Measurements from ENCODE around the gene GMCL2.
A peak's percentile ranks its signal among the peaks of the same experiment; 100 is the strongest.

The GMCL2 gene

DNA sequence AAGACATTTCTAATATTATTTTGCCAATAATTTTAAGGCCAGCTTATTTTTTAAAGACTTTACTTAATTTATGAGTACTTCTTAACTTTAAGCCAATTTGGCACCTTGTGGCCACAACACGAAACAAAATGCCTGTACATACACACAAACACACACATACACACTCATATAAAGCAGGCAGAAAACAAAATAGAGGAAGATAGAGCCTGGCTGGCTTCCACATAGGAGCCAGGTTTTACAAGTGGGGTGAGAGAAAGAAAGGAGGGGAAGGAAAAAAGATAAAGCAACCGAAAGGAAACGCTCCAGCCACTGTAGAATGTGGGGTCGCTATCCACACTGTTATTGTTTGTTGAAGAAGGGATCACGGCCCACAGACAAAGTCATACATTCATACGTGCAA, 10.4 kb downstream of the GMCL2 start:
- no peak for DNase-seq

DNA sequence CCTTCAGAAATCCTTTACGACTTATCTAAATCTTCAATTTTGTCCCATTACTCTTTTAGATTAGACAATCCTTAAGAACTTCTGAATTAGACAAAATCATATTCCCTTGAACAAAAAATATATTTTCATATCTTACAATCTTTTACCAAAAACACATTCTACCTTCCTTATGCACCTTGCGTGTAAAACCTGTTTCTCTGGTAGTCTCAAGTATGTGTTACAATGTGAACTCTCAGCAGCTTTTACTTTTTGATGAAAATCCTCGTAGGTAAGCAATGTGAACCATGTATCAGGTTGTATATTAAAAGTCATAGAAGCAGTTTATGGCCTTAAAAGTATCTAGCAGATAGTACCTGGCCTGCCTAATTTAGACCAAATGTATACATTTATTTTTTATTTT, 12.7 kb downstream of the GMCL2 start:
- DNase-seq = no peak

DNA sequence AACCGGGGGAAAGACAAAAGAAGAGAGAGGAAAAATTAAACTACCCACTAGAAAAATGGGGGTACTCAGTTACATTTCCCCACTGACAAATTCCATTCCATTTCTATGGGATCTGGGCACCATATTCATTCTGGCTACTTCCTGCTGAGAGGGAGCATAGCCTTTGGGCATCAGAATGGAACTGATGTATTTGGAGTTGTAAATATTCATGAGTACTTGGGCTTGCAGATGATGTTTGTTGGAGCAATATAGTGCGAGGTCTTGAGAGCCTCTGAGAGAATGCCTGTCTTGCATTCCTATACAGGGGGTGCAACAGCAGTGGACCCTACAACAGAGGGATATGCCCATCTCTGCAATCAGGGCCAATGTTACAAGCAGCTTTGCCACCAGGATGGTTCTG, 16.7 kb downstream of the GMCL2 start:
- DNase-seq = no peak

DNA sequence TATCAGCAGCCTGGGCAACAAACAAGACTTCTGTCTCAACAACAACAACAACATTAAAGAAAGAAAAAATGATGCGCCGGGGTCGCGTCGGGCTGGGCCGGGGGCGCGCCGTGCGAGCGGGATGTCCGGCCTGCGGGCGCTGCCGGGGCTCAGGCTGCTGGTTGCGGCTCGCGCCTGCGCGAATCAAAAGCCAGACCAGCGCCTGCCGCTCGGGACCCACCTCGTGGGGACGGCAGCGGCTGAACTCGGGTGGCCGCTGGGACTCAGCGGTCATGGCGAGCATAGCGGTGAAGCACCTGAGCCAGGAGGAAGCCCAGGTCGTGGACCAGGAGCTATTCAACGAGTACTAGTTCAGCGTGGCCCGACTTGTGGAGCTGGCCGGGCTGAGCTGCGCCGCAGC, 21.6 kb downstream of the GMCL2 start:
- no peak for DNase-seq

DNA sequence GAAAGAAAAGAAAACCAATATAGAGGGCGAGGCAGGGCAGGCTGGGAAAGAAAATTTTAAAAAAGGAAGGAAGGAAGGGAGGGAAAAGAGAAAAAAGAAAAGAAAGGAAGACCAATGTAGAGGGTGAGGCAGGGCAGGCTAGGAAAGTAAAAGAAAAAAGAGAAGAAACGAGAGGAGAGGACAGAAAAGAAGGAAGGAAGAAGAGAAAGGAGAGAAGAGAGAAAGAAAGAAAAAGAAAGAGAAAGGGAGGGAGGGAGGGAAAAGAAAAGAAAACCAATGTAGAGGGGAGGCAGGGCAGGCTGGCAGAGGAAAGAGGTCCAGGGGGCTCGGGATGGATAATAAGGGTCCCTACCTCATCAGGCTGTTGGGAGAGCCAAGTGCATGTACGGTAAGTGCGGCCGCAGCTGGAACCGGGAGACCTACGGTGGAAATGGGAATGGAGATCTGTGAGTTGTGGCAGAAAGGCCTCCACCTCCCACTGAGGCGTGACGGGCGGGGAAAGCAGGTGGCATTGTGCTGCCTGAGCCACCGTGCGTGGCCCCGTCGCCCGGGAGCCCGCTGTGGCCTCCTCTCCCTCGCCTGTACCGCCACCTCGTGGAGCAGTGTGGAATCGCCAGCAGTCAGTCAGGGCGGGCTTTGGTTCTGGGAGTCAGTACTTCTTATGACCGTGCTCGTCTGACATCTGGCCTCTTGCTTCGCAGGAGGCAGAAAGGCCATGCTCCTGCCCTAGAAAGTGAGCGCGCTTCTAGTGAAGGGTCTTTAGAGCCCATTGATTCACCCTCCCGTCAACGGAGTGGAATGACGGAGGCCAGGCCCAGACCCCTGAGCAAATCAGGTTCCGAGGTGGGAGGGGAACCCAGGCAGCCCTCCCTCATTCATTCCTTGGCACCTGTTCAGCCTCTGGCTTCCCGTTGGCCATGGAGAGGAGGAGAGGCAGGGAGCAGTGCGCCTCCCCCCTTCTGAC, 23.1 kb downstream of the GMCL2 start:
- DNase-seq = peak; percentile 5

DNA sequence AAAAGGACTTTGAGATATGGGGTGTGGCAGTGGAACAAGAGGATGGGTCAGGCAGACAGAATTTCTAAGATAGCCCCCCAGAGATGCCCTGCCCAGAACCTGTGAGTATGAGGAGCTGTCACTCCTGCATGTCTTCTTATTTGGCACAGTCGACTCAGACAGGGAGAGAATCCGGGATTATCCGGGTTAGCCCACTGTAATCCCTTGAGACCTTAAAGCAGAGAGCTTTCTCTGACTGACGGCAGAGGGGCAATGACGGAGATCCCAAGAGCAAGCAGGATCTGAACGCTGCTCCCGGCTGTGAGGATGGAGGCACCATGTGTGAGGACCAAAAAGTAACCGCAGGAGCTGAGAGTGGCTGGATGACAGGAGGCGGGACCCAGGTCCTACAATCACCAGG, 24.7 kb downstream of the GMCL2 start:
- no peak for DNase-seq

DNA sequence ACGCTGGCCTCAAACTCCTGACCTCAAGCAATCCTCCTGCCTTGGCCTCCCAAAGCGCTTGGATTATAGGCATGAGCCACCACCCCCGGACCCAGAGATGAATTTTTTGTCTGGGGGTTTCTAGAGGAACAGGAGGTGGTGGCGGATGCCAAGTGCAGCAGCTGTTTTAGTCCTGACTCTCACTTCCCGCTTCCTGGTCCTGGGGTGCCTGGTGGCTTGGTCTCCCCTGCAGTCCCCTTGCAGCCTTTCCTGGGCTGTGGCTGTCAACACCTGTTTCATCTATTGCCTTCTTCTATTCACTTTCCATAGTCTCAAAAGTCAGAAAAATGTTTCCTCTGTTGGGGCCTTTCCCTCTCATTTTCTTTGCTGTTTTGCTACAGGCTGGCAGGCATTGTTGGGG, 27.0 kb downstream of the GMCL2 start:
- no peak for DNase-seq

DNA sequence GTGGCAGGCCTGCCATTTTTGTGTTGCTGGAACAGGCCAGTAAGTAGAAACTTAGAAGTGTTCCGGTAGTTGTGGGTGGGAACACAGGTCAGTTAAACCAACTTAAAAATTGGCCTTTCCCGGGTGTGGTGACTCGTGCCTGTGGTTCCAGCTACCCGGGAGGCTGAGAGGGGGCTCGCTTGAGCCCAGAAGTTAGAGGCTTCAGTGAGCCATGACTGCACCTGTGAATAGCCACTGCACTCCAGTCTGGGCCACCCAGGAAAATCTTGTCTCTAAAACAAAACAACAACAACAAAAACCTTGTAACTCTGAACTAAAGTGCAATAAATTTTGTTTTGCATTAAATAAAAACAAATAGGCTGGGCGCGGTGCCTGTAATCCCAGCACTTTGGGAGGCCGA, 32.1 kb downstream of the GMCL2 start:
- DNase-seq = no peak

DNA sequence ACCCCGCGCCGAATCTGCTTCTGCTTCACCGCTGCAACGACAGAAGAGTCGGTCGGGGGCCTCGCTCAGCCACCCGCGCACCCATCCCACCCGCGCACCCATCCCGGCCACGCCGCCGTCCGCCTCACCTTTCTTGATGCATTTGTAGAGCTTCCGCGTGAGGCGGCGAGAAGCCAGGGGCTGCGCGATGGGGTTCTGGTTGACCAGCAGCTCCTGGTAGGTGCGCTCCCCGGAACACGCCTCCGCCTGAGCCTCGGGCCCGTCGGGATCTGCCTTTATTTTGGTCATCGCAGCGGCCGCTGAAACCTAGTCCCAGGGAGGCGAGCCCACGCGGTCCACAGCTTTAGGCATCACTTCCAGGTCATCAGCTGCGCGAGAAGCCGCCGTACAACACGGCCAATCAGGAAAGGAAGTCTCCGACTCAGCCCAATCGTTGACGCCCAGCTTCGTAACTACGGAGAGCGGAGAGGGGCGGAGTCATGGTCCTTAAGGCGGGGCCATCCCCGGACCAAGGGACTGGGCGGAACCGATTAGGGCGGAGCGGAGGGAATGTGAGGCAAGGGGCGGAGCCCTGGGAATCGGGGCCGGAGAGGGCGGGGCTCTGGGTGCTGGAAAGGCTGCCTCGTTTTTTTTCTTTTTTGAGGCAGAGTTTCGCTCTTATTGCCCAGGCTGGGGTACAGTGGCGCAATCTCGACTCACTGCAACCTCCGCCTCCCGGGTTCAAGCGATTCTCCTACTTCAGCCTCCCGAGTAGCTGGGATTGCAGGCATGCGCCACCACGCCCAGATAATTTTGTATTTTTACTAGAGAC, 33.4 kb downstream of the GMCL2 start, which contains the start of gene NHP2:
Gene NHP2 (minus strand): TSS at position 356 of the 811 bp plus-strand sequence. CDS start 68 bp downstream, at position 288.
- peak; percentile 93 for DNase-seq

DNA sequence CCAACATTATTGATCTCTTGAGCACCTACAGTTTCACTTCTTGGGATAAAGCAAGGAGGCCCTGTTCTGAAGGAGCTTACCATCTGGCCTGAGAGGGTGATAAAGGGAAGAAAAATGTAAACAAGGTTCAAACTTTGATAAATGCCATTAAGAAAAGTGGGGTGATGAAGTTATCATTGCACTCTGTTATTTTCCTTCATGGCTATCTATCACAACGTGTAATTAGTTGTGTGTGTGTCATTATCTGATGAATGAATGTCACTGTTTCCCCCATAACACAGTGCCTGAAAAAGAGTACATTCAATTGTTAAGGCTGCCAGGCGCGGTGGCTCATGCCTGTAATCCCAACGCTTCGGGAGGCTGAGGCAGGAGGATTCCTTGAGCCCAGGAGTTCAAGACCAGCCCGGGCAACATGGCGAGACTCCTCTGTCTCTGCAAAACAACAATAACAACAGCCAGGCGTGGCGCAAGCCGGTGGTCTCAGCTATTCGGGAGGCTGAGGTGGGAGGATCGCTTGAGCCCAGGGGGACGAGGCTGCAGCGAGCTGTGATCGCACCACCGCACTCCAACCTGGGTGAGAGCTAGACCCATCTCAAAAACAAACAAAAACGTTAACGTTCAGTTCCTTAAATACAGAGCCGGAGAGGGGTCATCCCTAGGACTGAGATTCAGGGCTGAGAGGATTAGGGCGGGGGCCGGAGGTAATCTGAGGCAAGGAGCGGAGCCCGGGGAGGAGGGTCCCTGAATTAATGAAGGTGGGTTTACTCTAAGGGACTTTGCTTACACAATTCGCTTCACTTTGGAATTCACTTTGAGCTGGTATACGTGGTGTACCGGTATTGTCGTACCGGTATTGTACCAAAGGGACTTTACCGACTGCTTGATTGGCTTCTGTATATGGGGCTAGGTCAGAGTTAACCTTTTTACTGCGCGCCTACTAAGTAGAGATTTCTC, 34.4 kb downstream of the GMCL2 start:
- no peak for DNase-seq

DNA sequence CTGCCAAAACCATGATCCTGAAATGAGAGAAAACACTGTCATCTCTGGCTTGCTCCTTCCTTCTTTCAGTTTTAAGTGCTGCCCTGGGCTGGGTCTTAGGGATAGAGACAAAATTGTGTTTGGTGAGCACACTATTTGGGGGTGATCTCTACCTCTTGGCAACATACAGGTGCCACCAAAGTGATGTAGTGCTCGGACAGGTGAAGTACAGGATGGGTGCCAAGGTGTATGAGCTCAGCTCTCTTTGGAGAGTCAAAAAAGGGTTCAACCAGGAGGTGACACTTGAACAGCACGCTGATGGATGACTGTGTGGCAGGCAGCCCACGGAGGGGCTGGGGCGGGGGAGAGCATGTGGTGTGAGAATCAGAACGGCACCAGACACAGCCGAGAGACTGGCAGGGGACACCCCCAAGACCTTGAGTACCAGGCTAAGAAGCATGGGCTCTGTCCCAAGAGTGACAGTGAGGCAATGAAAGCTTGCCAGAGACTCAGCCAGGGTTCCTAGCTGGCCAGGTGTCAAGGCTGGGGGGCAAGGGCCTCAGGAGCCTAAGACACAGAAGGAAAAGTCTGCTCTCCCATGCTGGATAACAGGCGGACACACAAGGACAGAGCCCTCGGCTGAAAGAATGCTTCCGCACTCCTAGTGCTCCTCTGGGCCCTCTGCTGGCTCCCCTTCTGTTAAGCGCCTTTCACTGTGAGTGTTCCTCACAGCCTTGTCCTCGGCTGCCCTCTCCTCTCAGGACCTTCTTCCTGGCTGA, 36.0 kb downstream of the GMCL2 start:
- no peak for DNase-seq

DNA sequence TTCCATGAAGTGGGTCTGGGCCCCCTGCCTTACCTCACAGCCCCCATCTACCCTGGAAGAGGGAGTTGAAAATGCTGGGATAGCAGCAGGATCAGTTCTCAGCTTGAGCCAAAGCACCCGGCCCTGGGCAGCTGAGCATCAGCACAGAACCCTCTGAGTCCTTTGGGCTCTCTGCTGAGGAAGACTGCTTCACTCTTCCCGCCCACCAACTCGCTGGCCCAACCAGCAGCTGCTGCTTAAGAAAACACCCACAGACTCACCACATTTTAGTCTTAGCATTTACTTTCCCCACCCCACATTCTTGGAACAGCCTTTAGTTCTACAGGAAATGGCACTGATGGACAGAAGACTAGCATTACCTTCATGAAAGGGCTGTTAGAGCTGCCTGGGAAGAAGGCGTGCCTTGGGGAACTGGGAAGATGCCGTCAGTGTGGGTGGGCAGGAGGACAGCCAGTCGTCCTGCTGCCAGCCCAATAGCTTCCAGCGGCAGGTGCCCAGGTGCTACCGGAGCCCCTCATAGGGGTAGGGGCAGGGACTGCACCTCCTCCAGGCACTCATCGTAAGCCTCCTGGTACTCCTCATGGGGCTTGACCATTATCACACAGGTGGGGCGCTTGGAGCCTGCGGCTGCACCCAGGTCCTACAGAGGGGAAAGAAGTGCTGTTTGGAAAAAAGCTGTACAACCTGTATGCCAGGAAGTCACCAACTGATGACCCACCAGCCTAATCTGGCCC, 37.8 kb downstream of the GMCL2 start:
- no peak for DNase-seq

DNA sequence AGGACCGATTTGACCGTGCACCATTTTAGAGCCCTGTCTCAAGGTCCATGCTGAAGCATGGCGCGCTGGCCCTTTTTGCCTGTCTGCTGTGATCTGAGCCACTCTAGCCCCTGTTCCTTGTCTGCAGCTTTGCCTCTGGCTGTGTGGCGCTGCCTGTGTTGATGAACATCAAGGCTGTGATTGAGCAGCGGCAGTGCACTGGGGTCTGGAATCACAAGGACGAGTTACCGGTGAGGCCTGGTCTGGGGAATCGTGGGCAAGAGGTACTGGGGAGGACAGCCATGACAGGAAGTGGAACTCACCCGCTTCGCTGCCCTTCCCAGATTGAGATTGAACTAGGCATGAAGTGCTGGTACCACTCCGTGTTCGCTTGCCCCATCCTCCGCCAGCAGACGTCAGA, 39.8 kb downstream of the GMCL2 start:
- no peak for DNase-seq

DNA sequence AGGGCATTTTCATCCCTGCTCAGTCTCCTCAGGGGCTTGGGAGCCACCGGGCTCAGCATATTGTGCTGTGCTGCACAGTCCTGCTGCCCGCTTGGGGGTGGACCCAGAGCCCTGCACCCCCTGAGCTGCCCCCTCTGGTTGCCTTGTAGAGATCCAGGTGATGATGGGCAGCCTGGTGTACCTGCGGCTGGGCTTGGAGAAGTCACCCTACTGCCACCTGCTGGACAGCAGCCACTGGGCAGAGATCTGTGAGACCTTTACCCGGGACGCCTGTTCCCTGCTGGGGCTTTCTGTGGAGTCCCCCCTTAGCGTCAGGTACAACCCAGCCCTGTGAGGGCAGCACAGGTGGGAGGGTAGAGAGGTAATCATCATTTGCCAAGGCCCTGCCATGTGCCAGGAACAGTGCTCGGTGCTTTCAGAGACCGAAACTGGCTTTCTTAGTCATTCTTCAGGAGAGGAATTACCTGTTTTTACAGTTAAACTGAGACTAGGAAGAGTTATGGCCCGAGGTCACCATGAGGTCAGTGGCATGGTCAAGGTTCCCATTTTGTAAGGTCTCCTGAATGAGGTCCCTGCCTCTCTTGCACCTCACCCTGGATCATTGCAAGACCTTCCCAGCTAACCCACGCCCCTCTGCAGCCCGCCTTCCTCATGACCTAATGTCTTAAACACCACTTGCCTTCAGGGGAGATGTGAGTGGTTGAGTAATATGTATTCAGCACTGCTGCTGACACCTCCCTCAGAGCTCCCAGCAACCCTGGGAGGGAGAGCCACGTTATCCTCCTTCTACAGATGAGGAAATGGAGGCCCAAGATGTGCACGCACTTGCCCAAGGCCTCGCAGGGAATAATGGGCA, 41.0 kb downstream of the GMCL2 start:
- no peak for DNase-seq

DNA sequence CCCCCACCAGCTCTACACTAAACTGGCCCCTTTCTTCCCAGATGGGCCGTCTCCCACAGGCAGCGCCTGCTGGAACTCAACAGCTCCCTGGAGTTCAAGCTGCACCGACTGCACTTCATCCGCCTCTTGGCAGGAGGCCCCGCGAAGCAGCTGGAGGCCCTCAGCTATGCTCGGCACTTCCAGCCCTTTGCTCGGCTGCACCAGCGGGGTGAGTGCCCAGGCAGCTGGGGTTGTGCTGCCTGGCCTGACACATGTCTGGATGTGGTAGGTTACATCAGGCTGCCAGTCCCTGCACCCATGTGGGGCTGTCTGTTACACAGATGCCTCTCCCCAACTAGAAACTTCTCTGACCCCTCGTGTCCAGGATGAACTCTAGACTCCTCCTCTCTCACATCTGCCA, 43.3 kb downstream of the GMCL2 start:
- no peak for DNase-seq

DNA sequence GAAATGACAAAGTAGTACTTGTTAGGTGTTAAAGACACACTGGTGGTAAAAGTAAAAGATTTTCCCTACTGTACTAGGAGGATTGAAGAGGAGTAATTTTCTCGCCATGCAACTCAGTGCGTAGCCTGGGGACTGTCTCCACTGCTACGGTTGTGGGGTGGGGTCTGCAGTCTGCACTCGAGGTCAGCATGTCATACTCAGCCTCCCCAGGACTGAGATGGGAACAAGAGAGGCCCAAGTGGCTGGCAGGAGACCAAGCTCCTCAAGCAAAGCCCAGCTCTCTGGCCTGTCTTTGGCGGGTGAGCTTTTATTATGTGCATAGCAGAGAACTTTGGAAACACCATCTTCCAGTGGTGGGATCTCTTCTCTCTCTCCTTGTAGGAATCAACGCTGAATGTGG, 43.9 kb downstream of the GMCL2 start:
- DNase-seq = no peak

DNA sequence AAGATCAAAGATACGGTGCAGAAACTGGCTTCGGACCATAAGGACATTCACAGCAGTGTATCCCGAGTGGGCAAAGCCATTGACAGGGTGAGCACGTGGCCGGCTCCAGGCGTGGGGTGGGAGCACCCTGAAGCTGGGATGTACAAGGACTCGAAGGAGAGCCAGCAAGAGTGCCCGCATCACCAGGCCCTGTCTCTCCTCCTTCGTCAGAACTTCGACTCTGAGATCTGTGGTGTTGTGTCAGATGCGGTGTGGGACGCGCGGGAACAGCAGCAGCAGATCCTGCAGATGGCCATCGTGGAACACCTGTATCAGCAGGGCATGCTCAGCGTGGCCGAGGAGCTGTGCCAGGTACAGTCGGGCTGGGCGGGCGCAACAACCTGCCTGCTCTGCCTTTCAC, 44.5 kb downstream of the GMCL2 start:
- no peak for DNase-seq

DNA sequence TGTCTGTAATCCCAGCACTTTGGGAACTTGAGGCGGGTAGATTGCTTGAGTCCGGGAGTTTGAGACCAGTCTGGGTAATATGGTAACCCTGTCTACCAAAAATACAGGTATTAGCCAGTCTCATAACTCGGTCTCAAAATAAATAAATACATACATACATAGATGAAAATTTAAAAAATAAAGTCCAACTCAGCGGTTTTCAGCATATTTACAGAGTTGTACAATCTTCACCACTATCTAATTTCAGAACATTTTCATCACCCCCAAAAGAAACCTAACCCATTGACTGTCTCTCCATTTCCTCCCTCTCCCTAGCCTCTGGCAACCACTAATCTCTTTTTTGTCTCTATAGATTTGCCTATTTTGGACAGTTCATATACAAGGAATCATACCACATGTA, 45.6 kb downstream of the GMCL2 start:
- no peak for DNase-seq

DNA sequence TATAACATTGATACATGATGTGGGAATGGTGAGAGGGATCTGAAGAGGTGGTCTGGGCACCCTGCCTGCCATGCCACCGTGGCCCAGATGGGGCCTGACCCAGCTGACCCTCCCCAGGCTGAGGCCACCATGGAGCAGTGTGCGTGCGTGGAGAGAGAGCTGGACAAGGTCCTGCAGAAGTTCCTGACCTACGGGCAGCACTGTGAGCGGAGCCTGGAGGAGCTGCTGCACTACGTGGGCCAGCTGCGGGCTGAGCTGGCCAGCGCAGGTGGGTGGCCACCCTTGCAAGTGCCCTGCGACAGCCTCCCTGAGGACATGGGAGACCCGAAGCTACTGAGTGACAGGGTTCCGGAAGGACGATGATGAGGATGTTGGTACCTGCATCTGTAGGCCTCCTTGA, 49.2 kb downstream of the GMCL2 start:
- no peak for DNase-seq

DNA sequence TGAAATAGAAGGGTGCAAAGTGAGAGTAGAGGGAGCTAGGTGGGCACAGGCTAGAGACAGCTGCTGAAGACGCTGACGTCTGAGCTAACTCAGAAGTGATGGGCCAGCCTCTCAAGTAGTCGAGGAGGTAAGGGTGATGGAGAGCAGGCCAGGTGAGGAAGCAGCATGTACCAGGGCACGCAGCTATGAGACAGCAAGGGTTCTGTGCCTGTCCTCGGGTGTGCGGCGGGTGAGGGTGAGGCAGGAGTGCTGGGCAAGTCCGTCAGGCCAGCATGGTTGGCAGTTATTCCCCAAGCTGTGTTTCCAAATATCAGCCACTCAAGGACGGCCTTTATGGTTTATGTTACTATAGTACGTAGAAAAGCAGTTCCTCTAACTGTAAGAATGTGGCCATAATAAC, 50.2 kb downstream of the GMCL2 start:
- DNase-seq = no peak

Measured in GF-D8 (cell line).